ENCODE measurements around the gene PAGE2B.

DNA sequence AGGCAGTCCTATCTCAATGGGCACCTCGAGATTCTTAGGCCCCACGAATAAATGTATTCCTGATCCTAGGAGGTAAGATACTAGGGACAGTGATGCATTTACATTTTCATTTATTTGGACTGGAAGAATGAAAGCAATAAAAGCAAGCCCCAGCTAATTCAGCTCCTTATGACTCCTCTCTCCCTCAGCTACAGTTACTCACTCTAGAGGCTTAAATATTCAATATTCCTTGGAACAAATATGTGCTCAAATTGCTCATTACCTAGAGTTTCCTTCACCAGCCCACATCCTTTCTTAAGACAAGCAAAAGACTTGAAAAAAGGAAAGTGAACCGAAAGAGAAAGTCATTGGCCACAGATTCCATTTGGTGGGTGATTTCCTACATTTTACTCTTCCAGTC is 27.9 kb downstream of the PAGE2B start:
- TF ChIP-seq, protein P1, sequence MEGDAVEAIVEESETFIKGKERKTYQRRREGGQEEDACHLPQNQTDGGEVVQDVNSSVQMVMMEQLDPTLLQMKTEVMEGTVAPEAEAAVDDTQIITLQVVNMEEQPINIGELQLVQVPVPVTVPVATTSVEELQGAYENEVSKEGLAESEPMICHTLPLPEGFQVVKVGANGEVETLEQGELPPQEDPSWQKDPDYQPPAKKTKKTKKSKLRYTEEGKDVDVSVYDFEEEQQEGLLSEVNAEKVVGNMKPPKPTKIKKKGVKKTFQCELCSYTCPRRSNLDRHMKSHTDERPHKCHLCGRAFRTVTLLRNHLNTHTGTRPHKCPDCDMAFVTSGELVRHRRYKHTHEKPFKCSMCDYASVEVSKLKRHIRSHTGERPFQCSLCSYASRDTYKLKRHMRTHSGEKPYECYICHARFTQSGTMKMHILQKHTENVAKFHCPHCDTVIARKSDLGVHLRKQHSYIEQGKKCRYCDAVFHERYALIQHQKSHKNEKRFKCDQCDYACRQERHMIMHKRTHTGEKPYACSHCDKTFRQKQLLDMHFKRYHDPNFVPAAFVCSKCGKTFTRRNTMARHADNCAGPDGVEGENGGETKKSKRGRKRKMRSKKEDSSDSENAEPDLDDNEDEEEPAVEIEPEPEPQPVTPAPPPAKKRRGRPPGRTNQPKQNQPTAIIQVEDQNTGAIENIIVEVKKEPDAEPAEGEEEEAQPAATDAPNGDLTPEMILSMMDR (conservative IDR thresholded peaks at IDR 0.05; ENCODE audit: low read depth, low read length), result no peak
- TF ChIP-seq EZH2 (IDR thresholded peaks at IDR 0.05; ENCODE audit: borderline replicate concordance, low read depth, low read length, poor library complexity, severe bottlenecking), result no peak
